ENCODE data around the gene SERPINB6. TPM values are rescaled to one million over a fixed set of nuclear protein-coding genes. Genes with fewer than 3 reads are reported as not detected.

SERPINB6 gene
- polyA plus RNA-seq, 2 of the 4 experiments (the other 2 are of a cell fraction), result 104 to 126 TPM

DNA sequence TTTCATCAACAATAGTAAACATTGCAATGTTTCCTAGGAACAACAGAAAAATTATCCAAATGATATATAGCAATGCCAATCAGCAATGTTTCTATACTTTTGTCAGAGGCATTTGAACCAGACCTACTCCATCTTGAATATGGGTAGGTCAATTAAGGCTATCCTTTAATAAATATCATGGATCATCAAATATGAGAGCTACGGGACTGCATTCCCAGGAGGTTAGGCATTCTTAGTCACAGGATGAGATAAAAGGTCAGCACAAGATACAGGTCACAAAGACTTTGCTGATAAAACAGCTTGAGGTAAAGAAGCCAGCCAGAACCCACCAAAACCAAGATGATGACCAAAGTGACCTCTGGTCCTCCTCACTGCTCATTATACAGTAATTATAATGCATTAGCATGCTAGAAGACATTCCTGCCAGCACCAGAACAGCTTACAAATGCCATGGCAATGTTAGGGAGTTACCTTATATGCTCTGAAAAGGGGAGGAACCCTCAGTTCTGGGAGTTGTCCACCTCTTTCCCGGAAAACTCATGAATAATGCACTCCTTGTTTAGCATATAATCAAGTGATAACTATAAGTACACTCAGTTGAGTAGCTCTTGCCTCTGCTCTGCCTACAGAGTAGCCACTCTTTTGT lies 8.6 kb upstream of the SERPINB6 start (continued):
- no peak for TF ChIP-seq RNF2 (IDR thresholded peaks at IDR 0.05; ENCODE audit: borderline replicate concordance, low read depth)
- TF ChIP-seq, protein P1, sequence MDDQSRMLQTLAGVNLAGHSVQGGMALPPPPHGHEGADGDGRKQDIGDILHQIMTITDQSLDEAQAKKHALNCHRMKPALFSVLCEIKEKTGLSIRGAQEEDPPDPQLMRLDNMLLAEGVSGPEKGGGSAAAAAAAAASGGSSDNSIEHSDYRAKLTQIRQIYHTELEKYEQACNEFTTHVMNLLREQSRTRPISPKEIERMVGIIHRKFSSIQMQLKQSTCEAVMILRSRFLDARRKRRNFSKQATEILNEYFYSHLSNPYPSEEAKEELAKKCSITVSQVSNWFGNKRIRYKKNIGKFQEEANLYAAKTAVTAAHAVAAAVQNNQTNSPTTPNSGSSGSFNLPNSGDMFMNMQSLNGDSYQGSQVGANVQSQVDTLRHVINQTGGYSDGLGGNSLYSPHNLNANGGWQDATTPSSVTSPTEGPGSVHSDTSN (IDR thresholded peaks at IDR 0.05), result no peak
- TF ChIP-seq, protein P2, sequence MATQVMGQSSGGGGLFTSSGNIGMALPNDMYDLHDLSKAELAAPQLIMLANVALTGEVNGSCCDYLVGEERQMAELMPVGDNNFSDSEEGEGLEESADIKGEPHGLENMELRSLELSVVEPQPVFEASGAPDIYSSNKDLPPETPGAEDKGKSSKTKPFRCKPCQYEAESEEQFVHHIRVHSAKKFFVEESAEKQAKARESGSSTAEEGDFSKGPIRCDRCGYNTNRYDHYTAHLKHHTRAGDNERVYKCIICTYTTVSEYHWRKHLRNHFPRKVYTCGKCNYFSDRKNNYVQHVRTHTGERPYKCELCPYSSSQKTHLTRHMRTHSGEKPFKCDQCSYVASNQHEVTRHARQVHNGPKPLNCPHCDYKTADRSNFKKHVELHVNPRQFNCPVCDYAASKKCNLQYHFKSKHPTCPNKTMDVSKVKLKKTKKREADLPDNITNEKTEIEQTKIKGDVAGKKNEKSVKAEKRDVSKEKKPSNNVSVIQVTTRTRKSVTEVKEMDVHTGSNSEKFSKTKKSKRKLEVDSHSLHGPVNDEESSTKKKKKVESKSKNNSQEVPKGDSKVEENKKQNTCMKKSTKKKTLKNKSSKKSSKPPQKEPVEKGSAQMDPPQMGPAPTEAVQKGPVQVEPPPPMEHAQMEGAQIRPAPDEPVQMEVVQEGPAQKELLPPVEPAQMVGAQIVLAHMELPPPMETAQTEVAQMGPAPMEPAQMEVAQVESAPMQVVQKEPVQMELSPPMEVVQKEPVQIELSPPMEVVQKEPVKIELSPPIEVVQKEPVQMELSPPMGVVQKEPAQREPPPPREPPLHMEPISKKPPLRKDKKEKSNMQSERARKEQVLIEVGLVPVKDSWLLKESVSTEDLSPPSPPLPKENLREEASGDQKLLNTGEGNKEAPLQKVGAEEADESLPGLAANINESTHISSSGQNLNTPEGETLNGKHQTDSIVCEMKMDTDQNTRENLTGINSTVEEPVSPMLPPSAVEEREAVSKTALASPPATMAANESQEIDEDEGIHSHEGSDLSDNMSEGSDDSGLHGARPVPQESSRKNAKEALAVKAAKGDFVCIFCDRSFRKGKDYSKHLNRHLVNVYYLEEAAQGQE (IDR thresholded peaks at IDR 0.05), result no peak
- no peak for TF ChIP-seq JUNB (IDR thresholded peaks at IDR 0.05)
- TF ChIP-seq, protein P3, sequence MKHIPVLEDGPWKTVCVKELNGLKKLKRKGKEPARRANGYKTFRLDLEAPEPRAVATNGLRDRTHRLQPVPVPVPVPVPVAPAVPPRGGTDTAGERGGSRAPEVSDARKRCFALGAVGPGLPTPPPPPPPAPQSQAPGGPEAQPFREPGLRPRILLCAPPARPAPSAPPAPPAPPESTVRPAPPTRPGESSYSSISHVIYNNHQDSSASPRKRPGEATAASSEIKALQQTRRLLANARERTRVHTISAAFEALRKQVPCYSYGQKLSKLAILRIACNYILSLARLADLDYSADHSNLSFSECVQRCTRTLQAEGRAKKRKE (CRISPR knock-in tag; IDR thresholded peaks at IDR 0.05; ENCODE audit: low read depth), result peak; percentile 97
- peak; percentile 76; the same call in 1 of the 2 replicates for TF ChIP-seq TP53 (CRISPR knock-in tag; IDR thresholded peaks at IDR 0.05)
- TF ChIP-seq, protein P4, sequence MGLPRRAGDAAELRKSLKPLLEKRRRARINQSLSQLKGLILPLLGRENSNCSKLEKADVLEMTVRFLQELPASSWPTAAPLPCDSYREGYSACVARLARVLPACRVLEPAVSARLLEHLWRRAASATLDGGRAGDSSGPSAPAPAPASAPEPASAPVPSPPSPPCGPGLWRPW (IDR thresholded peaks at IDR 0.05), result no peak
- TF ChIP-seq ZNF302 (CRISPR knock-in tag; IDR thresholded peaks at IDR 0.05), result peak; percentile 83
- no peak for TF ChIP-seq FOSL2 (IDR thresholded peaks at IDR 0.05)
- no peak for TF ChIP-seq FOSL2 (CRISPR knock-in tag; IDR thresholded peaks at IDR 0.05)
- no peak for TF ChIP-seq NFE2L2 (conservative IDR thresholded peaks at IDR 0.05; ENCODE audit: low read length)
- TF ChIP-seq GATA3 (IDR thresholded peaks at IDR 0.05; ENCODE audit: borderline replicate concordance), result no peak
- peak; percentile 56; the same call in 1 of the 2 replicates for TF ChIP-seq FOSB (CRISPR knock-in tag; IDR thresholded peaks at IDR 0.05)
- TF ChIP-seq, protein P5, sequence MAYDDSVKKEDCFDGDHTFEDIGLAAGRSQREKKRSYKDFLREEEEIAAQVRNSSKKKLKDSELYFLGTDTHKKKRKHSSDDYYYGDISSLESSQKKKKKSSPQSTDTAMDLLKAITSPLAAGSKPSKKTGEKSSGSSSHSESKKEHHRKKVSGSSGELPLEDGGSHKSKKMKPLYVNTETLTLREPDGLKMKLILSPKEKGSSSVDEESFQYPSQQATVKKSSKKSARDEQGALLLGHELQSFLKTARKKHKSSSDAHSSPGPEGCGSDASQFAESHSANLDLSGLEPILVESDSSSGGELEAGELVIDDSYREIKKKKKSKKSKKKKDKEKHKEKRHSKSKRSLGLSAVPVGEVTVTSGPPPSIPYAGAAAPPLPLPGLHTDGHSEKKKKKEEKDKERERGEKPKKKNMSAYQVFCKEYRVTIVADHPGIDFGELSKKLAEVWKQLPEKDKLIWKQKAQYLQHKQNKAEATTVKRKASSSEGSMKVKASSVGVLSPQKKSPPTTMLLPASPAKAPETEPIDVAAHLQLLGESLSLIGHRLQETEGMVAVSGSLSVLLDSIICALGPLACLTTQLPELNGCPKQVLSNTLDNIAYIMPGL (CRISPR knock-in tag; IDR thresholded peaks at IDR 0.05; ENCODE audit: borderline replicate concordance), result 0 out of 2 replicates have a peak, but pooled peaks have one; percentile 41
- no peak for TF ChIP-seq BHLHE40 (IDR thresholded peaks at IDR 0.05; ENCODE audit: low read depth, low read length)
- TF ChIP-seq NR3C1 (IDR thresholded peaks at IDR 0.05), result no peak
- no peak for TF ChIP-seq CHD4 (IDR thresholded peaks at IDR 0.05; ENCODE audit: borderline replicate concordance)
- TF ChIP-seq POLR2A (IDR thresholded peaks at IDR 0.05; ENCODE audit: low read length), result no peak

DNA sequence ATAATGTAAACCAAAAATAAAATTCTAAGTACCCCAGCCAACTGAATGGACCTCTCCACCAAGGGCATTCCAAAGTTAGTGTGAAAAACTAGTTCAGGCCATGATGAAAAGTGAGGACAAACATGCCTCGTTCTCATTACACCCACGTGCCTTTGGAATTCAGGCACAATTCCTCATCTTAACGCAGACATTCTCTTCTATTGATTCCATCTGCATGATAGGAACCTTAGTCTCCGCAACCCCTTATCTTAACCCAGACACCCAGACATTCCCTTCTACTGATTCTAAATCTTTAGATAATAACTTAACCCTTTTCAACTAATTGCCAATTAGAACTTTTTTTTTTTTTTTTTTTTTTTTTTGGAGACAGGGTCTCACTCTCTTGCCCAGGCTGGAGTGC lies 7.6 kb upstream of the SERPINB6 start:
- Histone ChIP-seq H3K9me3 (no peaks in the 10 kb centered on the region), H3K27ac (no peak overlapping the region; a peak in 1 of 6 replicates), H3K4me3 (no peak overlapping the region), H3K4me1 (peaks cover 70% of the 10 kb centered on the region), H3K4me2 (no peak overlapping the region)
- no peak for ATAC-seq
- TF ChIP-seq, protein P6, sequence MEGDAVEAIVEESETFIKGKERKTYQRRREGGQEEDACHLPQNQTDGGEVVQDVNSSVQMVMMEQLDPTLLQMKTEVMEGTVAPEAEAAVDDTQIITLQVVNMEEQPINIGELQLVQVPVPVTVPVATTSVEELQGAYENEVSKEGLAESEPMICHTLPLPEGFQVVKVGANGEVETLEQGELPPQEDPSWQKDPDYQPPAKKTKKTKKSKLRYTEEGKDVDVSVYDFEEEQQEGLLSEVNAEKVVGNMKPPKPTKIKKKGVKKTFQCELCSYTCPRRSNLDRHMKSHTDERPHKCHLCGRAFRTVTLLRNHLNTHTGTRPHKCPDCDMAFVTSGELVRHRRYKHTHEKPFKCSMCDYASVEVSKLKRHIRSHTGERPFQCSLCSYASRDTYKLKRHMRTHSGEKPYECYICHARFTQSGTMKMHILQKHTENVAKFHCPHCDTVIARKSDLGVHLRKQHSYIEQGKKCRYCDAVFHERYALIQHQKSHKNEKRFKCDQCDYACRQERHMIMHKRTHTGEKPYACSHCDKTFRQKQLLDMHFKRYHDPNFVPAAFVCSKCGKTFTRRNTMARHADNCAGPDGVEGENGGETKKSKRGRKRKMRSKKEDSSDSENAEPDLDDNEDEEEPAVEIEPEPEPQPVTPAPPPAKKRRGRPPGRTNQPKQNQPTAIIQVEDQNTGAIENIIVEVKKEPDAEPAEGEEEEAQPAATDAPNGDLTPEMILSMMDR (IDR thresholded peaks at IDR 0.05), result no peak
- ChIA-PET POLR2A (interaction anchor here (2.6 kb wide), 1 partner anchor 10 kb away, joined by 9 read pairs; no protein-coding TSS in a partner anchor), CTCF (interaction anchor here (1.2 to 3.6 kb wide), 3 partner anchors 10 to 47 kb away, joined by 3 to 22 read pairs (median 20); no protein-coding TSS in a partner anchor)
- WGBS (ENCODE audit: missing lambda C conversion rate), result 86% methylated on average over 4 of the region's 4 CpGs
- no peak for FAIRE-seq
- no peak for DNase-seq (ENCODE audit: low read depth in 1 of 2, low spot score in 1 of 2)

Measured in A549 (cell line).